ENCODE results near the gene FAP. TPM values are rescaled to one million over a fixed set of nuclear protein-coding genes. Genes with fewer than 3 reads are reported as not detected.

Gene FAP
- total RNA-seq, 1 donor from 2014 or later, result 27.3 TPM

DNA sequence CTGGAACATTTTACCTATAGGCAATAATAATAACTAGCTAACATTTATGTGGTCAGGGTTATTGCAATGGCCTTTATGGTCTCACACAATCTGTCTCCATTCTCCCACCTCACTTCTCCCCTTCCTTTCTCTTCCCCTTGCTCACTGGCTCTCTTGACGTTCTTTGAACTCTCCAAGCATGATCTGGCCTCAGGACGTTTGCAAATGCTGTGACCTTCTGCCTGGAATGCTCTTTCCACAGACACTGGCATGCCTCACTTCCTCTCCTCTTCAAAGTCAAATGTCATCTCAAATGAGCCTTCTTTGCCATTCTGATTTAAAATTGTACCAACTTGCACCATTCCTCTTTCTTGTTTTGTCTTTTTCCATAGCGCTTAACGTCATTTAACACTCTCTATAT, 65.9 kb downstream of the FAP start:
- DNase-seq (ENCODE audit: extremely low spot score, unreplicated experiment), result no peak
- no peaks in the 10 kb centered on the region for H3K9me3 Mint-ChIP-seq
- peaks cover 7% of the 10 kb centered on the region for H3K36me3 Mint-ChIP-seq
- no peaks in the 10 kb centered on the region for H3K4me1 Mint-ChIP-seq (ENCODE audit: unreplicated experiment)
- no peaks in the 10 kb centered on the region for H3K27me3 Mint-ChIP-seq
- TF ChIP-seq, protein P1, sequence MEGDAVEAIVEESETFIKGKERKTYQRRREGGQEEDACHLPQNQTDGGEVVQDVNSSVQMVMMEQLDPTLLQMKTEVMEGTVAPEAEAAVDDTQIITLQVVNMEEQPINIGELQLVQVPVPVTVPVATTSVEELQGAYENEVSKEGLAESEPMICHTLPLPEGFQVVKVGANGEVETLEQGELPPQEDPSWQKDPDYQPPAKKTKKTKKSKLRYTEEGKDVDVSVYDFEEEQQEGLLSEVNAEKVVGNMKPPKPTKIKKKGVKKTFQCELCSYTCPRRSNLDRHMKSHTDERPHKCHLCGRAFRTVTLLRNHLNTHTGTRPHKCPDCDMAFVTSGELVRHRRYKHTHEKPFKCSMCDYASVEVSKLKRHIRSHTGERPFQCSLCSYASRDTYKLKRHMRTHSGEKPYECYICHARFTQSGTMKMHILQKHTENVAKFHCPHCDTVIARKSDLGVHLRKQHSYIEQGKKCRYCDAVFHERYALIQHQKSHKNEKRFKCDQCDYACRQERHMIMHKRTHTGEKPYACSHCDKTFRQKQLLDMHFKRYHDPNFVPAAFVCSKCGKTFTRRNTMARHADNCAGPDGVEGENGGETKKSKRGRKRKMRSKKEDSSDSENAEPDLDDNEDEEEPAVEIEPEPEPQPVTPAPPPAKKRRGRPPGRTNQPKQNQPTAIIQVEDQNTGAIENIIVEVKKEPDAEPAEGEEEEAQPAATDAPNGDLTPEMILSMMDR (conservative IDR thresholded peaks at IDR 0.05), result no peak
- no peak overlapping the region for H3K4me3 Mint-ChIP-seq
- H3K27ac Mint-ChIP-seq, result no peak overlapping the region

DNA sequence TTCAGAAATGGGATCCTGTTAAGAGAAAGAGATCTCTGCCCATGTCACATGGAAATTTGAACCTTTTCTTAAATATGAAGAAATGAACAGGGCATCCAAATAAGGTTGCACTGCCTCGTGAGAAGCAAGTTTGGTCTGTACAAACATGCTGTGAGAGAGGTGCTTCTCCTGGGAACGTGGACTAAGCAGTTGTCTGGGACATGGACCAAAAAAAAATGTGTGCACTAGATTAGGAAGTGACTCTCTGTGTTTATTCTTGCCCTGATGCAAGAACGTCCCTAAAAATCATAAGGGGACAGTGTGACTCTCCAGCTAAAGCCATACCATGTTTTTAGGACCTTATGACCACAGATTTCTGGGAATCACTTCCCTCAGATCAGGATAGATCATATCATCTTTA, 67.5 kb downstream of the FAP start:
- Mint-ChIP-seq H3K27ac (no peak overlapping the region), H3K4me3 (no peak overlapping the region), H3K4me1 (ENCODE audit: unreplicated experiment) (no peaks in the 10 kb centered on the region), H3K9me3 (no peaks in the 10 kb centered on the region), H3K36me3 (peaks cover 3% of the 10 kb centered on the region), H3K27me3 (no peaks in the 10 kb centered on the region)
- no peak for DNase-seq (ENCODE audit: extremely low spot score, unreplicated experiment)
- TF ChIP-seq, protein P1 (conservative IDR thresholded peaks at IDR 0.05), result no peak

DNA sequence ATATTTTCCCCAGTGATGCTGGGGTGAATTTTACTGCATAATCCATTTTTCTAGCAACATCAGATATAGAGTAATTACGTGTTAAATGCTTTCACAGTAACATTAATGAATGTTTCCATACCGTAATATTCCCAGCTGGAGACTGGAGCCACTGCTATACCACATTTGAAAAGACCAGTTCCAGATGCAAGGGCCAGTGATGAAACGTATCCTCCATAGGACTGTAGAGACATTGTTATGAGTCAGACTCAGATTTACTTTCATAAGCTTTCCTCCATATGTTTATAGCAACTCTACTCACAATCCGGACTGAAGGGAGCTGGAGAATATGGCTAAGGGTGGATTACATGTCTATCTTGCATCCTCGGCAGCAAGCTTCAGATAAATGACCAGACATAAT, 68.5 kb downstream of the FAP start:
- no peaks in the 10 kb centered on the region for H3K9me3 Mint-ChIP-seq
- H3K4me3 Mint-ChIP-seq, result no peak overlapping the region
- H3K4me1 Mint-ChIP-seq (ENCODE audit: unreplicated experiment), result no peaks in the 10 kb centered on the region
- no peaks in the 10 kb centered on the region for H3K27me3 Mint-ChIP-seq
- DNase-seq (ENCODE audit: extremely low spot score, unreplicated experiment), result no peak
- TF ChIP-seq, protein P1 (conservative IDR thresholded peaks at IDR 0.05), result no peak
- H3K36me3 Mint-ChIP-seq, result peaks cover 3% of the 10 kb centered on the region
- H3K27ac Mint-ChIP-seq, result no peak overlapping the region

DNA sequence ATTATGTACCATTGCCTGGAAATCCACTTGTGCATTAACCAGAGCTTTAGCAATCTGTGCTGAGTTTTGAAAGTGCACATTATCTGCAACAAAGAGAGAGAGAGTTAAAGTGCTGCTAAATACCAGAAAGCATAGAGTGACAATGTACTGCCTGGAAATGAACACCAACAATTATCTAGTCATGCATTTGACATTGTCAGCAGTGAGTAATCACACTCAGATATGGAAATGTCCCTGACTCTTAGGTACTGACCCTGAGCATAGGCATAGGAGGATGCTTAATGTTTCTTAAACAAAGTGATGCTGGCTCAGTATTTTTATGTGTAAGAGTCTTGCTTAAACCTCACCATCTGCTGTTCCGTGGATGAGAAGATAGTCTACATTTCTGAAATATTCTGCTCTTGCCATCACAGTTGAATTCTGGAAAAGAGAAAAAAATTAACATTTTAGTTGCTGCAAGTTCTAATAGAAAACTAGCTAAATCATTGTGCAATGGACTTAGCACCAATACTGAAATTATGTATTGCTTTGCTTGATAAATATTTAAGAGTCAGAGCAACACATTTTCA, 70.4 kb downstream of the FAP start:
- Mint-ChIP-seq H3K4me1 (ENCODE audit: unreplicated experiment) (no peaks in the 10 kb centered on the region), H3K36me3 (no peaks in the 10 kb centered on the region)

DNA sequence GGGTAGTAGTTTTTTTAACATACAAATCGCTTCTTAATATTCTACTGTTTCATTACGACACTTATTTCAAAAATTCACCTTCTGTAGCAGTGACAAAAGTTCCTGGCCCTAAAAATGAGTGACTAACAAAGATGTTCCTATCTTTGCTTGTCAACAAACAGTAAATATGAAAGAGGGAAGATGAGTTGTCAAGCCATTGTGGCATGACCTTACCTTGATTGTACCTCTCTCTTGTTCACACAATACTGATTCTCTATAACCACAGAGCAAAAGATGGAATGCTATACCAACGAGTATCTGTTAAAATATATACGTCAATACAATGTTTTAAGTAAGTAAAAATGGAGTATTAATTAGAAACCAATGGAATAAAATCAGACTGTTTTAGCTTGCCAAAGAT, 76.5 kb downstream of the FAP start:
- Mint-ChIP-seq H3K27ac (no peak overlapping the region), H3K36me3 (no peaks in the 10 kb centered on the region), H3K27me3 (peaks cover 3% of the 10 kb centered on the region), H3K9me3 (no peaks in the 10 kb centered on the region), H3K4me1 (ENCODE audit: unreplicated experiment) (no peaks in the 10 kb centered on the region), H3K4me3 (no peak overlapping the region)
- TF ChIP-seq, protein P1 (conservative IDR thresholded peaks at IDR 0.05), result no peak
- DNase-seq (ENCODE audit: extremely low spot score, unreplicated experiment), result no peak

More for the DNA sequence above, 70.4 kb downstream of the FAP start:
- Mint-ChIP-seq H3K27ac (no peak overlapping the region), H3K27me3 (no peaks in the 10 kb centered on the region), H3K4me3 (no peak overlapping the region), H3K9me3 (no peaks in the 10 kb centered on the region)
- TF ChIP-seq, protein P1 (conservative IDR thresholded peaks at IDR 0.05), result no peak
- DNase-seq (ENCODE audit: extremely low spot score, unreplicated experiment), result no peak

DNA sequence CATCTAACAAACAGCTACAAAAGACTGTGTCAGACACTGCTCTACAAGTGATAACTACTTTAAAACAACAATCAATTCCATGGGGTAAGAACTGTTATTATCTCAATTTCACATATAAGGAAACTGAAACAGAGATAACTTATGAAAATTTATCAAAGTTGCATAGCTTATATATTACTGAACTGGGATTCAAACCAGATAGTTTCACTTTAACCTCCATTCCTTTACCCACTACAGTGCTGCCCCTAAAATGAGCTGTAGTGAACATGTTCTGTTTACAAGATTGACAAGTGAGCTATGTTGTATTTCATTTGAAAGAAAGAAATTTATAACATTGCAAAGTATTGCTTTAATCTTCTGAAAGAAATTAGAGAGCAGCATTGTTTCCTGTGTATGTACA, 77.1 kb downstream of the FAP start:
- no peak overlapping the region for H3K4me3 Mint-ChIP-seq
- DNase-seq (ENCODE audit: extremely low spot score, unreplicated experiment), result no peak
- H3K36me3 Mint-ChIP-seq, result no peaks in the 10 kb centered on the region
- H3K4me1 Mint-ChIP-seq (ENCODE audit: unreplicated experiment), result no peaks in the 10 kb centered on the region
- TF ChIP-seq, protein P1 (conservative IDR thresholded peaks at IDR 0.05), result no peak
- H3K27ac Mint-ChIP-seq, result no peak overlapping the region
- H3K9me3 Mint-ChIP-seq, result no peaks in the 10 kb centered on the region
- peaks cover 3% of the 10 kb centered on the region for H3K27me3 Mint-ChIP-seq

Data from type B pancreatic cell (in vitro differentiated cells).